ENCODE results near the gene TULP3. TPM values are rescaled to one million over a fixed set of nuclear protein-coding genes. Genes with fewer than 3 reads are reported as not detected.
"Not testable (repeated sequence)": the region's sequence is repeated elsewhere in the genome, so short reads cannot be mapped to it uniquely, and the experiment has no call there.

Gene TULP3, protein sequence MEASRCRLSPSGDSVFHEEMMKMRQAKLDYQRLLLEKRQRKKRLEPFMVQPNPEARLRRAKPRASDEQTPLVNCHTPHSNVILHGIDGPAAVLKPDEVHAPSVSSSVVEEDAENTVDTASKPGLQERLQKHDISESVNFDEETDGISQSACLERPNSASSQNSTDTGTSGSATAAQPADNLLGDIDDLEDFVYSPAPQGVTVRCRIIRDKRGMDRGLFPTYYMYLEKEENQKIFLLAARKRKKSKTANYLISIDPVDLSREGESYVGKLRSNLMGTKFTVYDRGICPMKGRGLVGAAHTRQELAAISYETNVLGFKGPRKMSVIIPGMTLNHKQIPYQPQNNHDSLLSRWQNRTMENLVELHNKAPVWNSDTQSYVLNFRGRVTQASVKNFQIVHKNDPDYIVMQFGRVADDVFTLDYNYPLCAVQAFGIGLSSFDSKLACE
- 10 to 100 TPM in 11 of 12 donors, not detected in 1; 14.6 to 49.8 (median 26.4) TPM for polyA plus RNA-seq (ENCODE audit: insufficient read length in 12 of 12)
- long read RNA-seq, donor 1, partial matches to known transcripts = 0 of 2 reads
- long read RNA-seq, donor 1, other reads (novel, unspliced or antisense) = 0 of 2 reads
- long read RNA-seq, donor 2, transcript TULP3-202 (11 exons, 3,076 nt) = major isoform, 5 of 7 reads
- long read RNA-seq, donor 2, partial matches to known transcripts = 0 of 7 reads
- long read RNA-seq, donor 2, other reads (novel, unspliced or antisense) = 0 of 7 reads
- long read RNA-seq, donor 3, partial matches to known transcripts = 0 of 1 reads
- long read RNA-seq, donor 3, other reads (novel, unspliced or antisense) = 0 of 1 reads
- long read RNA-seq, donor 4, partial matches to known transcripts = 0 of 2 reads
- long read RNA-seq, donor 4, other reads (novel, unspliced or antisense) = 0 of 2 reads
- long read RNA-seq, donor 5 = 0 reads
- long read RNA-seq, donor 6, partial matches to known transcripts = 0 of 1 reads
- long read RNA-seq, donor 6, other reads (novel, unspliced or antisense) = 0 of 1 reads
- long read RNA-seq, donor 7, partial matches to known transcripts = 0 of 2 reads
- long read RNA-seq, donor 7, other reads (novel, unspliced or antisense) = 0 of 2 reads
- long read RNA-seq, donor 8, partial matches to known transcripts = 9 of 12 reads
- long read RNA-seq, donor 8, other reads (novel, unspliced or antisense) = 0 of 12 reads
- long read RNA-seq, donor 9, partial matches to known transcripts = 0 of 1 reads
- long read RNA-seq, donor 9, other reads (novel, unspliced or antisense) = 0 of 1 reads
- long read RNA-seq, donor 10, transcript TULP3-202 (11 exons, 3,076 nt) = major isoform, 7 of 7 reads
- long read RNA-seq, donor 10, partial matches to known transcripts = 0 of 7 reads
- long read RNA-seq, donor 10, other reads (novel, unspliced or antisense) = 0 of 7 reads
- long read RNA-seq, donor 11, transcript TULP3-202 (11 exons, 3,076 nt) = major isoform, 5 of 5 reads
- long read RNA-seq, donor 11, partial matches to known transcripts = 0 of 5 reads
- long read RNA-seq, donor 11, other reads (novel, unspliced or antisense) = 0 of 5 reads

DNA sequence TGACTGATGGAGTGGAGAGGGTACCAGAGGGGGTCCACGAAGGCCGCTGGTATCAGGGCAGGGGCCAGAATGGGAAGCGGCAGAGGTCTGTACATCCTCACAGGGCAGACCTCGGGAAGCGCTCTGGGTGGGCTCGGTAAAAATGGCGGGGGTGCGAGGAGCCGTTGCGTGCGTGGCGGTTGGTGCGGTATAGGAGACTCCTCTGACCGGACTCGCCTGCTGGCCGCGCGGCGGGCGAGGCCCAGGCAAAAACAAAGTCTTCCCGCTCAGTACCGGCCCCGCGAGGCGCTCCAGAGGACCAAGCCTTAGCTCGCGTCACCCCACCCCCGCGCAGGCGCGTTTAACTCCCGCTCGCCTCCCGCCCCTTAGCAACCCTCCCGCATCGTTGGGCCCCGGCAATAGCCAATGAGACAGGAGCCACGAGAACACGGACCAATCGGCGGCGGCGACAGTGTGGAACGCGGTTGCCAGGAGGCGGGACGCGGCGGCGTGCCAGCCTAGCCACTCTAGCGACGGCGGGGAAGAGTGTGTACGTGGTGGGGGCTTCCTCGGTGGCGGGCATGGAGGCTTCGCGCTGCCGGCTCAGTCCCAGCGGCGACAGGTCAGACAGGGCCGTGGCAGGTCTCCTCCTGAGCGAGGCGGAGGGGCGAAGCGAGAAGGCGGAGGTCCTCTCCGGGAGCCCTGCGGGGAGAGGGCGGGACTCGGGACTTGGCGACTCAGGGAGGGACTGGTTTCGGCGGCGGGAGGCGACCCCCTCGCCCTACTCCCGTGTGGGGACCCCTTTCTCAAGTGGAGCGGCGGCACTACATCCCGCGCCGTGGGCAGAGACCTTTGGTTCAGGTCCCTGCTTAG is at the start of gene TULP3:
TULP3 (plus strand) TSS at position 504 of the 852 bp plus-strand sequence; CDS start at position 561, 57 bp downstream.
- DNase-seq = peak; percentile 98

DNA sequence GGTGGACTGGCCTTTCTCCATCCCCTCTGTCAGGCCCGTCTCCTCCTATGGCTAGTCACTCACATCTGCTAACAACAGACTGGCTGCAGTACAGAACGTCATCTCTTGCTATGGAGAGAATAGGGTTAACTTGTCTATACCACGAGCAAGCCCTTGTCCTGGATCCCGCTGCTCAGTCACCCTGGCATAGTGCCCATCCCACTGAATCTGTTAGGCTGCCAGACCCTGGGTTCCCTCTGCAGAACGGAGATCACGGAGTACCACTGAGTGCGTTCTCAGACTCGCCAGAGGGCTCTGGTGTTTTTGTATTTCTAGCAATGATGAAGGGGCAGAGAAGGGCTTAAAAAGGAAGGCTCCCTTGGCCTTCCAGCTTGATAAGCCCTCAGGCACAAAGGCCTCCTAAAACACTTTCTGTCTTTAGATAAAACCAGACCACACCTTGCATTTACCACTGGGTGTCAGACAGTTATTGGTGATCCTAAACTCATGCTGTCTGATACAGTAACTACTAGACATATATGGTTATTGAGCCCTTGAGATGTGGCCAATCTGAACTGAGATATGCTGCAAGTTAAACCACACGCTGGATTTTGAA is 49.5 kb upstream of the TULP3 start:
- no peak for DNase-seq

DNA sequence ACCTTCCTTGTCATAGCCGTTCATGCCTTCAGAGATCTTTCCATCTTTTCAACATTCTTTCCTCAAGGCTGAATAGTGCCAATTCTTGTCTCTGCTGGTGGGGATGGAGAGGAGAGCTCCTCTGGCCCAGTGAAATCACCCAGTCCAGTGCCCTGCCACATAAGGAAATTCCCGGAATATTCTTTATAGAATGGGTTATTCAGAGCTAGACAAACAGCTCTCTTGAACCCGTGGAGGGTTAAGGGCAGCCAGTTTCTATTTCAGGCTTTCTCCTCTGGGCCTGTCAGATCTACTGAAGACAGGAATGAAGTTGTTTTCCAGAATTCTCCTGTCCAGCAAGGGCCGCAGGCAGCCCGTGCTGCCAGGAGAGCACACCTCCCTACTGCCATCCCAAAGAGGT is 47.7 kb upstream of the TULP3 start:
- no peak for DNase-seq

DNA sequence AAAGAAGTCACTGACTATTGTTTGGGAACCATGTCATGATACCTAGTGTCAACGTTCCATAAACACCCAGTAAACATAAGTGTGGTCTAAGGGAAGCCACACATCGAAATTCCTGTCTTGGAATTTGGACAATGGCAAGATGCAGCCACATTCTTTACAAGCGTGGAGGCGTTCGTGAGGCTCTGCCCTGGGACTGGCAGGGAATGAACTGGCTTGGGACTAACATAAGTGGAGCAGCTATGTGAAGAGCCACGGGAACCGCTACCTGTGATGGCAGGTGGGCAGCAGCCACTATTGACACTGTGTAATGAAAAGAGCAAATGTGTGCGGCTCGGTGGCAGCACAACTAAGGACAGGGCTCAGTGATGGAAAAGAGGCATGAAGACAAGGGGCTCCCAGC is 45.9 kb upstream of the TULP3 start:
- DNase-seq = no peak

DNA sequence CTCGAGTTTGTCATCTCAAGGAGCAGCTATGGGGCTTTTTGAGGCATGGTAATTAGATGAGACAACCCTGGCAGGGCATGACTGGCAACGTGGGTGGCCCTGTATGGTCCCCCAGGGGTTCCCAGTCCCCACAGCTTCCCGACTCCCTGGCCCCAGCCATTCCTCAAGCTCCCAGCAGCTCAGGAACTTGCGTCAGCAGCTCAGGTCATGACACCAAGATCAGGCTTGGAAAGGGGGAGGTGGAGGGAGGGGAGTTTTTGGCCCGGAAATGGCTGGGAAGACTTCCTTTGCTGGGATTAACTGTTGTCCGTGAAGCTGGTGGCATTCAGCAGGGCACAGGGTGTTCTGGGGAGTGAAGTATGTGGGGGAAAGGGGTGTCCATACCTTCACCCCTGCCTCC is 45.4 kb upstream of the TULP3 start:
- no peak for DNase-seq

DNA sequence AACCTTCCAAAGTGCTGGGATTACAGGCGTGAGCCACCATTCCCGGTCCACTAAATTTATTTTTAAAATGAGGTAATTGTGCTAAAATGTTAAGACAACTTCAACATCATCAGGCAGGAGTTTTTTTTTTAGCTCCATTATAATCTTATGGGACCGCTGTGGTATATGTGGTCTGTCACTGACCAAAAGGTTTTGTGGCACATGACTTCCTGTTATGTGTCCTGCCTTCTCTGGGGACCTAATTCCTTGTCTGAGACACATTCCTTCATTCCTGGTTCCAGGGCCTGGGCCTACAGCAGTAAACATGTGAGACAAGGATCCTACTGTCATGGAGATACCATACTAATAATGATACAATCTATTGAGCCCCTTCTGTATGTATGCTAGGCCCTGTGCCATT is 38.8 kb upstream of the TULP3 start:
- no peak for DNase-seq

DNA sequence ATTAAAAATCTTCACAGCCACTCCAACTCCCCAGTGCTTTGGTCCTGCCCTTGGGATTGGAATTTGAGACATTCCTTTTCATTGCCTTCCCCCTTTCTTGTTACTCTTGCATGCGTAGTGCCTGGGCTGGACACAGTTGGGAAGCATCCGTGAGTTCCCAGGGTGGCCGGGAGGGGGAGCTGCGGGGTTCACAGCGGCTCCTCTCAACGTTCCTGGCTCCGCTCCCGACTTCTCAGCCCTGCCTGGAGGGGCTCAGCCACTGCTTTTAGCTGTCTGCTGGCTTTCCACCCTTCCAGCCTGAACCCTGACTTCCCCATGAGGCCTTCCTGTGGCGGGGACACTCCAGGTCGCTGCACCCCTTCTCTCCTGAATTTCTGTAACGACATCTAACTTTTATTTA is 37.1 kb upstream of the TULP3 start:
- peak; percentile 83 for DNase-seq

DNA sequence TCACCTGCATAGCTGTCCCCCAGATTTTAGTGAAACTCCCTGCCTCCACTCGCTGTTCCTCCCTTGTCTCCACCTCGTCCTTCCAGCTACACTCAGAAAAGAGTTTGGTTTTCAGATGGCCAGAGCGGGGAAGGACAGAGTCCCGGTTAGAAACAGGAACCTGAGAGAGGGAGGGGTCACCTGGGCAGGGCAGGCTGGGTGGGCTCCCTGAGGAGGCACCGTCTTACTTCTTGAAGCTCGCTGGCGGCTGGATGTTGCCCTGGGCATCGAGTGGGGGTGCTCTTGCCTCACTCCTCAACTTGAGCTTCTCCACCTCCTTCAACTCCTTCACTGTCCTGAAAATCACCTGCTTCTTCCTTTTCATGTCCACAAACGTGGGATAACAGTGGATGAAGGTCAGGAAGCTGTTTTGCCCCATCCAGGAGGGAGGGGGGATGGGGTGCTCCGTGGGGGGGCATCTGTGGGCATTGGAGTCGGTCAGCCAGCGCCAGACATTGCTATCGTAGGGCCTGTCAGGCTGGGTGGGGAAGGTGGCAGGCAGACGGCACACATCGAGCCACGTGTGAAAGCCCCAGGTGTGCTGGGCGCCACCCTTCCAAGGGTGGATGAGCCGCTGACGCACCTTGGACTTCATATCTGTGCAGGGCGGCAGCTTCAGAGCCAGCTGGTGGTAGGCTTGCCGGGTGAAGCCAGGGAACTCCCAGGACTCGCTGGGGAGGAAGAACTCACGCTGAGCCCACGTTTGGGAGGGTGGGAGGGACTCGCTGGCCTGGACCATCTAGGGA is 35.8 kb upstream of the TULP3 start:
- DNase-seq = no peak

DNA sequence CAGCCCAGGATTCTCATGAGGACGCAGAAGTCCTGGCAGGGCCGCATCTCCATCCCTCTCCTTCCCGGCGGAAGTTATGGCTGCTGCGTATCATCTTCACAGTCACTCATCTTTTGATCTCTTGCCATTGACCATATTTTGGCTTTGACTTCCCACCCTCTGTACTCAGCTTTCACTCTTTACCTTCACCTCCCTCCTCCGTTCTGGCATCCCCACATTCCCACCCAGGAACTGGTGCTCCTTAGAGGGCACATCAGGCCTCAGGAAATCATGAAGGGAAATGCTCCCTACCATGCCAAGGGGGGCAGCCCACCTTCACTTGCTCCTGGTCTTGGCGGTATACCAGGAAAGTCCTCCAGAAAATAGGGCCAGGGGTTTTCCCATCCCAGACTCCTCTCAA is 35.1 kb upstream of the TULP3 start:
- DNase-seq = no peak

DNA sequence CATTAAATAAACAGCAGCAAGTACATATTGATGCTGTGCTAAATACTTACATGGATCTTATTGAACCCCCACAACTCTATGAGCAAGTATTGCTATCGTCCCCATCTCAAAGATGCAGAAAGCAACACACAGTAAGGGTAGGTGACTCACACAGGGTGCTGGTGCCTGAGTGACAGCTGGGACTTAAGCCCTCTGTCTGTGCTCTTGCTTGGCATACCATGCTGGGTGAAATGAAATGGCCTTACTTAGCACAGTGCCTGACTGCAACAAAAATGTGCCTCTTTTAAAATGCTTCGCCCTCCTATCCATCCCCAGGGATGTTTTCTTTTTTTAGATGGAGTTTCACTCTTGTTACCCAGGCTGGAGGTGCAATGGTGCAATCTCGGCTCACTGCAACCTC is 34.6 kb upstream of the TULP3 start:
- no peak for DNase-seq

DNA sequence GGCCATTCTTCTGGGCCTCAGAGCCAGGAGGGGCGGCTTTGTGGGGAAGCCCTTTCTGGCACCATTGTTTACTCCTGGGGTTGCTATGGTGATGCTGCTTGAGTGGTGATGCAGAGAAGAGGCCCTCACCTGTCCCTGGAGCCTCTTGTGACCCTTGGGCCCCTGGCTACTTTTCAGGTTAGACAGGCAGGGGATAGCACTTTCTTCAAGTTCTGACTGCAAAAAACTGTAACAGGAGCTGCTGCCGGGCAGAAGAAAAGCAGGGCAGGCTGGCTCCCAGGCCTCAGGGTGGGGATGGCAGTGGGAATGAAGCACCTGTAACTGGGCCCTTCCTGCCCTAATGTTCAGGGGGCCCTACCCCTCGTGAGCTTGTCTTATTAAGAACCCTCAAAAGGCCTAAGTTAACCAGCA is 33.7 kb upstream of the TULP3 start, which contains the start of gene TEX52:
TEX52 (minus strand) TSS at position 19 of the 411 bp plus-strand sequence; CDS start at position 6, 13 bp downstream.
- DNase-seq = no peak

DNA sequence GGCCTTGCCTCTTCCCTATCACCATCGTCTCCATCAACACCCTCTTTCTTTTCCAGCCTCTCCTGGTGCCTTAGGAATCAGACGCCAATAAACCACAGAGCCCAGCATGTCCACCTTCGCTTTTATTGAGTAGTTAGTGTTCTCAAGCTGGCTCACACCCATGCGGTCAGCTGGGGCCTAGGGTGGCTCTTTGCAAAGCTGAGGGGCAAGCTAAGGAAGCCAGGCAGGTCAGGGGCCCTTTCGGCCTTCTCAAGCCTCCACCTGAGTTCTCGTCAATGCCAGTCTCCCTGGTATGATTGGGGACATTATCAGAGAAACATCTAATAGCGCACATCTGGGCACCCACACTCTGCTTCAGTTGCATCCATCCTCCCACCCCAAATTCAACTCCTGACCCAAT is 33.1 kb upstream of the TULP3 start:
- no peak for DNase-seq

DNA sequence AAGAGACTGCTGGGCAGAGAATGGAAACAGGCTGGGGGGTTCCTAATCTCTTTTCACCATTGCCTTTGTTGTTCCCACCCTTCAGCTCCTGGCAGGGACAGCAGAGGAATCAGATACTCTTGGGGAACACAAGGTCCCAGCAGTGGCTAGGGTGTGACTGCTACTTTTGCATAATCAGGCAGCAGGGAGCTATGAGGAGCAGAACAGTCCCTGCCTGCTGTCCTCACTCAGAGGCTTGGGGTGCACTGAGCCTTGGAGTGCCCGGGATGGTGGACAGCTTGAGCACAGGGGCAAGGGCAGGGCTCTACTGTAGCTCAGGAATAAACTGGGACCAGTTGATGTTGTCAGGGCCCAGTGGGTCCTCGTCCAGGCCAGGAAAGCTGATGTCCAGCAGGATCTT is 32.4 kb upstream of the TULP3 start:
- DNase-seq = no peak

DNA sequence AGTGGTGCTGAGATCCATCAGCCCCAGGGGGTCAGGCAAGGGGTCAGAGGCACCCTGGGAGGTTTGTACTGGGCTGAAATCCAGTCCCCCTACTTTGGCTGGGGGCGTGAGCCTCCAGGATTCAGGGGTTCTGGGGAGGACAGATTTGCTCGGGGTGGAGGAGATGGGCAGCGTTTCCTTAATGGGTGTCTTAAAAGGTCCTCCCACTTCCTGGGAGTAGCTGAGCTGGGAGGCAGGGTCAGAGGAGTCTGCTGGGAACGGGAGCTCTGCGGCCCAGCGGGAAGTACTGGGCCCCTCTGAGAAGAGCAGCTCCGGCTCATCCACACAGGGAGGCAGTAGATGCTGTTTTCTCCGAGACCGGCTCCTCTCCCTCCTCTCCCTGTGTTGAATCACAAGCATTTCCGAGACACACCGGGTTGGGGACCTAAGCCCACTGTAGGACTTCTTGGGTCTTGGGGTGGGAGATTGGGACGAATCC is 31.7 kb upstream of the TULP3 start:
- no peak for DNase-seq

DNA sequence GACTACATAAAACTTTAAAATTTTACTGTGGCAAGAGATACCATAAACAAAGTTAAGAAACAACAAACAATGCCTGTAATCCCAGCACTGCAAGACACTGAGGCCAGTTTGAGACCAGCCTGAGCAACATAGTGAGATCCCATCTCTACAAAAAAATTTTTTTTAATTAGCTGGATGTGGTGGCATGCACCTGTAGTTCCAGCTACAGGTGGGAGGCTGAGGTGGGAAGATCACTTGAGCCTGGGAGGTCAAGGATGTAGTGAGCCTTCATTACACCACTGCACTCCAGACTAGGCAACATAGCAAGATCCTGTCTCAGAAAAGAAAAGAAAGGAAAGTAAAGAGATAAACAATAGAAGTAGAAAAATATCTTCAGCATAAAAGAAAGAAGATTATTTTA is 30.5 kb upstream of the TULP3 start:
- no peak for DNase-seq

DNA sequence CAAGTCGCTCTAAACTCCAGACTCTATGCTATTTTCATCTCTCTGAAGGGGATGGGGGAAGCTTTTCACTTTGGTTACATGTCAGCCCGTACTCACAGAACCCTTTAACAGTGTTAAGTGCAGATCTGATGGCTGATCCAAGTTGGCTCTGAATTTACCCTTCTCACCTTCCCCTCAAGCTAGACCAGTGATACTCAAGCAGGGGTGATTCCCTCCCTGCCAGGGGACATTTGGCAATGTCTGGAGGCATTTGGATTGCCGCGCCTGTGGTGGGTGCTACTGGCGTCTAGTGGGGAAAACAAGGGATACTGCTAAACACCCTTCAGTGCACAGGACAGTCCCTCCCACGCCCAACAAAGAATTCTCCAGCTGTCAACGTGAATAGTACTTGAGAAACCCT is 27.8 kb upstream of the TULP3 start:
- DNase-seq = no peak

DNA sequence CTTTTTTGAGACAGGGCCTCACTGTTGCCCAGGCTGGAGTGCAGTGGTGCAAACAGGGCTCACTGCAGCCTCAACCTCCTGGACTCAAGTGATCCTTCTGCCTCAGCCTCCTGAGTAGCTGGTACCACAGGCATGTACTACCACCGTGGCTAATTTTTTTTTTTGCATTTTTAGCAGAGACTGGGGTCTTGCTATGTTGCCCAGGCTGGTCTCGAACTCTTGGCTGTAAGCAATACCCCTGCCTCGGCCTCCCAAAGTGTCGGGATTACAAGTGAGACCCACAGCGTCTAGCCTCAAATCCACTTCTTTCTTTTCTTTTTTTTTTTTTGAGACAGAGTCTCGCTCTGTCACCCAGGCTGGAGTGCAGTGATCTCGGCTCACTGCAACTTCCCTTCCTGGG is 27.3 kb upstream of the TULP3 start:
- DNase-seq = not testable (repeated sequence)

DNA sequence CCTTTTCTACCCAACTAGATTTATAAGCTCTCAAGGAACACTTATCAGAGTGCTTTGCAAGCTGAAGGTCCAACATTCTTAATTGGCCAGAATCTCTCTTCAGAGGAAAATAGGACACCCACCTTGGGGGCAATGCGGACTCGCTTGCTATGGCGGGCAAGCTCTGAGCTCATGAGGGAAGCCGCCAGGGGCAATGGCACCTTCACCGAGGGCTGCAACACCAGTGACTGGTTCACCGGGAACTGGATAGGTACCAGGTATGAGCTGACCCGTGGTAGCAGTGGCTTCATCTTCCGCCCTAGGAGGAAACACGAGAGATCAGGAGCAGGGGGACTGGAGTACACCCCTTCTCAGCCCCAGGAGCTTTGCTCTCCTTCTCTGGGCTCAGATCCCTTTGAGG is 26.5 kb upstream of the TULP3 start:
- DNase-seq = no peak

Measured in muscle of arm (tissue), 14 donors.